Daoy (cell line): Measurements from ENCODE around the gene CMYA5. TPM values are rescaled to one million over a fixed set of nuclear protein-coding genes. Genes with fewer than 3 reads are reported as not detected.
"Not testable (repeated sequence)": the region's sequence is repeated elsewhere in the genome, so short reads cannot be mapped to it uniquely, and the experiment has no call there.

Source experiments
- DNase-seq: peaks from one replicate; pipeline ENCODE4 v3.0.0-alpha.2; 2015; ENCODE audit warnings: low read depth
- total RNA-seq: library from RNA; depleted of rRNA; stranded (reverse); fragments of >200 nt; shearing (Covaris generic); gene quantifications from 2 replicates; pipeline ENCODE4 v1.2.3, GENCODE V29; 2014

CMYA5 gene
- total RNA-seq, 1 experiment from 2014 or later: 0.17 TPM

- DNase-seq: no peak
Observed at GRCh38 chr5:79702606-79703380, 13.2 kb downstream of the CMYA5 start.

DNA sequence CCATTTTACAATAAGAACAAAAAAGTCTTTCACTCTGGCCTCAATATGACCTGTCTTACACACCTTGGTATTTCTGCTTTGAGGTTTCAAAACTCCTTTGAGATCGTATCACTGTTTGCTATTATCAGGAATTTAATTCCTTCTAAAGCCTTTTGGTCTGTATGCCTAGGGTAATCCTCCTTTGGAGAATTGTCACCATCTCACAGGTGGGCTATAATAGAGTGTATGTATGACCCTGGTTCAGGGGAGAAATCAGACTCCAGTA is 13.7 kb downstream of the CMYA5 start:
- no peak for DNase-seq

- DNase-seq: no peak
Observed at GRCh38 chr5:79704553-79704952, 14.9 kb downstream of the CMYA5 start.

DNA sequence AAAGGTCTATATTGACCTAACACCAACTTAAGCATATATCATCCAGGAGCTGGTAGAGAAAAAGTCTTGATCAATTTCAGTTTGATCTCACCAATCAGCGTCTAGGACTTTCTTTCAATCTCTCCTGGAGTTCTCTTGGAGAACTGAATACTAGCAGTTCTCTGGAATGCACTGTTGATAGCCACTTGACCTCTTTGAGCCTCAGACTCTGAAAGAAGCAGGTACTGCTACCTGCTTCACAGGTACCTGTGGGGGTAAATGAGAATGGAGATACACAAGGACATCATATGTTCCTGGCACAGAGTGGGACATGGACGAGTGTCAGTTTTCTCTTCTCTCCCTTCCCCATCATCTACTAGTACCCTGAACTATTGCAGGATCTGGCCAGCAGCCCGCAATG is 16.0 kb downstream of the CMYA5 start:
- no peak for DNase-seq

DNA sequence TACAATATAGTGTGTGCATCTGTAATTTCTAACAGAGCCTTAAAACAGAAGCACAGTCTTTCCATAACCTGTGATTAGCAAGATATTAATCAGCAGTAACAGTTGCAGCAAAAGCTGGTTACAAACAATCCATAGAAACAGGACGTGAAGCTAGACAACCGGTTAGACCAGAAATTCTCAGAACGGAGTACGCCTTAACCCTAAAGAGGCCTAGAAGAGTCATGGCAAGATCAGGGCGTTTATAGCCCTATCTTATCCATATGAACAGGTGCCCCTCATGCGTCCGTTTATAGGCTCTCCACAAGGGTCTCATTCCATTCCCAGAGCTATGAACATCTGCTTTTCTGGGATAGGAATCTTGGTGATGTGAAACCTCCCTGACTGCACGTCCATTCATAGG is 16.7 kb downstream of the CMYA5 start:
- not testable (repeated sequence) for DNase-seq

- no peak for DNase-seq
Observed at GRCh38 chr5:79707535-79707934, 17.9 kb downstream of the CMYA5 start.

- no peak for DNase-seq
Observed at GRCh38 chr5:79712741-79713140, 23.1 kb downstream of the CMYA5 start.

DNA sequence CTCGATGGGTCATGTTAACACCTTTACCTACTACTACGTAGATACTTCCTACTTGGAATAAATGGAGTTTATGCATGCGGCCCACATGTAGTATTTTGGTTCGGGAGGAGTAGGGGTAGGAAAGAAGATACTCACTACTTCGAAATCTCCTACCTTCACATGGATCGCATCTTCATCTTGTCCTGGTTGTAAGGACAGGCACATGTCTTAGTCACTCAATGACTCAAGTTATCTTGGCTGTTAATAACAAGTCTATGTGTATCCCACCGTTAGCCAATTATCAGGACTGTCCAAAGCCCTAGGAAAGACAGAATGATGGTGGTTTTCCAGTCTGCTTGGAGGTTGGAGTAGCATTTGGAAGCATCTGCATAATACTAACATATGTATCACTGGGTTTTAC is 24.1 kb downstream of the CMYA5 start:
- DNase-seq: no peak

DNA sequence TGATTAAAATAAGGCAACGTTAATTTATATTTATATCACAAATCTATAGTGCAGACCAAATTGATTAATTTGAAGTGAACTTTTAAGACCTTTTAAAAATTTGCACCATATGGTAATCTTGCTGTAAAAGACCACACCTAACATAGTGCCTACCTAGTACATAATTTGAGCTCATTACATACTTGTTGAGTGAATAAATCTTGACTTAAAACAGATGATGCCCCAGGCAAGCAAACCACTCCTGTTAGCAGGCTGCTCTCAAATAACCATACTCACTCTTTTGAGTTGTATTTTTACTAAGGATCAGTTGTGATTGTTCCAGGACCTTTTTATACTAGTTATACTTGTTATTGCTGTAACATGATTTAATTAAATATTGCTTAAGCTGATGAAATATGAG is 27.2 kb downstream of the CMYA5 start:
- DNase-seq: no peak

DNA sequence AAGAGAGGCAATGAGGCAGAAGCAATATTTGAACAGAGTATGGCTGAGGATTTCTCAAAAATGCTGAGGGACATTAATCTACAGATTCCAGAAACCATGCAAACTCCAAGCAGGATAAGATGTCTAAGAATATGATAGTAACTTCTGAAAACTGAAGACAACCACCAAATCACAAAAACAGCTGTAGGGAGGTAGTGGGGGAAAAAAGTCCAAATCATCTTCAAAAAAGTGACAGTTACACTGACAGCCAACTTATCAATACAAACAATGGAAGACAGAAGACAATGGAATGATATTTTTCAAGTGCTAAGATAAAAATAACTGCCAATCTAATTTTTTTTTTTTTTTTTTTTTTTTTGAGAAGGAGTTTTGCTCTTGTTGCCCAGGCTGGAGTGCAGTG is 30.5 kb downstream of the CMYA5 start:
- DNase-seq: no peak

DNA sequence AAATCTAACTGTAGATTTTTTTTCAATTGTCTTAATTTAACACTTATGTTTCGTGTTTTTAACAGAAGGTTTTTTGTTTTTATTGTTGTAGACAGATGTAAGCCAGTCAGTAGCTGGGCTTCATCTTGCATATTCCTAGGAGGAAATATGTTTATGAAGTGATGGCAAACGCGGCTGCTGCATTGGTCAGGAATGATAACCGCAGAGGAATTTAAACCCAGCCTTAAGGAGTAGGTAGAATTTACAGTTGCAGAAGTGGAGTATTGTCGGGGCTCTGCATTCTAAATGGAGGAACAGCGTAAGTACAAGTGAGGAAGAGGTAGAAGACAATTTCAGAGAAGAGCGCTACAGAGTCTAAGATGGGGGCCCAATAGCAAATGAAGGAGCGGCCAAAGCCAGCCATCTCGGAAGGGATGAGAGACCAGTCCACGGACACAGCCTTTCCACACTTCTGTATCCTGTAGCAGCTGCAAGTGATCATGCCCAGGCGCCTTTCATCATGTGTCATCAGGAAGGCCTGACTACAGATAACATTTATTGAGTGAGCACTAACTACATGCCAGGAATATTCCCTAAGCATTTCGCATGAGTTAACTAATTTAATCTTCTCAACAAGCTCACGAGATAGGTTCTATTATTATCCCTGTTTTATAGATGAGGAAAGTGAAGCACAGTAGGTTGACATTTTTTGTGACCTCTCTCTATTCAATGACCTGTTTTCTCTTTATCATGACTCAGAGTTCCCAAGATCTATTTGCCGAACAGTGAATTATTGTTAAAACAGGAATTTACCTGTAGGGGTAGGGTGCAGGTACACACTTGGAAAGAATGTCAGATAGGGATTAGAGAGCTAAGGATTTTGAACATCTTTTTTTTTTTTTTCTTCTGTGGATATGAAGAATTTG is 38.1 kb downstream of the CMYA5 start:
- DNase-seq: no peak

- DNase-seq: no peak
Observed at GRCh38 chr5:79728396-79728795, 38.8 kb downstream of the CMYA5 start.

GRCh38 chr5:79729679-79730078 is 40.0 kb downstream of the CMYA5 start:
- DNase-seq: no peak

DNA sequence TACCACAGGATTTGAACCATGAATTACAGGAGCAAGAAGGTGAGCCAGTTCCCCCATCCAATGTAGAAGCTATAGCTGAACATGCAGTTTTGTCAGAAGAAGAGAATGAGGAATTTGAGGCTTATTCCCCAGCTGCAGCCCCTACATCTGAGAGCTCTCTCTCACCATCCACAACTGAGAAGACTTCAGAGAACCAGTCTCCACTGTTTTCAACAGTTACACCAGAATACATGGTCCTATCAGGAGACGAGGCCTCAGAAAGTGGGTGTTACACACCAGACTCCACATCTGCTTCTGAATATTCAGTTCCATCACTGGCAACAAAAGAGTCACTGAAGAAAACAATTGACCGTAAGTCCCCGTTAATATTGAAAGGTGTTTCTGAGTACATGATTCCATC is 40.9 kb downstream of the CMYA5 start:
- no peak for DNase-seq

DNA sequence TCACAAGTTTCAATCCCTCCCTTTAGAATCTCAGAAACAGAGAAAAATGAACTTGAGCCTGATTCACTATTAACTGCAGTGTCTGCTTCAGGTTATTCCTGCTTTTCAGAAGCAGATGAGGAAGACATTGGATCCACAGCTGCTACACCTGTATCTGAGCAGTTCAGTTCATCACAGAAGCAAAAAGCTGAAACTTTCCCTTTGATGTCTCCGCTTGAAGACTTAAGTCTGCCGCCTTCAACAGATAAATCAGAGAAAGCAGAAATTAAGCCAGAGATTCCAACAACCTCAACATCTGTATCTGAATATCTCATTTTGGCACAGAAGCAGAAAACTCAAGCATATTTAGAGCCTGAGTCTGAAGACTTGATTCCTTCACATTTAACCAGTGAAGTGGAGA is 42.1 kb downstream of the CMYA5 start:
- DNase-seq: no peak

GRCh38 chr5:79736528-79737514 is 47.2 kb downstream of the CMYA5 start:
- no peak for DNase-seq

DNA sequence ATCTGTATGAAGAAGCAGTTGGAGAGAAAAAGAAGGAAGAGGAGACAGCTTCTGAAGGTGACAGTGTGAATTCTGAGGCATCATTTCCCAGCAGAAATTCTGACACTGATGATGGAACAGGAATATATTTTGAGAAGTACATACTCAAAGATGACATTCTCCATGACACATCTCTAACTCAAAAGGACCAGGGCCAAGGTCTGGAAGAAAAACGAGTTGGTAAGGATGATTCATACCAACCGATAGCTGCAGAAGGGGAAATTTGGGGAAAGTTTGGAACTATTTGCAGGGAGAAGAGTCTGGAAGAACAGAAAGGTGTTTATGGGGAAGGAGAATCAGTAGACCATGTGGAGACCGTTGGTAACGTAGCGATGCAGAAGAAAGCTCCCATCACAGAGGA is 48.7 kb downstream of the CMYA5 start:
- no peak for DNase-seq

- no peak for DNase-seq
Observed at GRCh38 chr5:79742549-79743136, 53.0 kb downstream of the CMYA5 start.

DNA sequence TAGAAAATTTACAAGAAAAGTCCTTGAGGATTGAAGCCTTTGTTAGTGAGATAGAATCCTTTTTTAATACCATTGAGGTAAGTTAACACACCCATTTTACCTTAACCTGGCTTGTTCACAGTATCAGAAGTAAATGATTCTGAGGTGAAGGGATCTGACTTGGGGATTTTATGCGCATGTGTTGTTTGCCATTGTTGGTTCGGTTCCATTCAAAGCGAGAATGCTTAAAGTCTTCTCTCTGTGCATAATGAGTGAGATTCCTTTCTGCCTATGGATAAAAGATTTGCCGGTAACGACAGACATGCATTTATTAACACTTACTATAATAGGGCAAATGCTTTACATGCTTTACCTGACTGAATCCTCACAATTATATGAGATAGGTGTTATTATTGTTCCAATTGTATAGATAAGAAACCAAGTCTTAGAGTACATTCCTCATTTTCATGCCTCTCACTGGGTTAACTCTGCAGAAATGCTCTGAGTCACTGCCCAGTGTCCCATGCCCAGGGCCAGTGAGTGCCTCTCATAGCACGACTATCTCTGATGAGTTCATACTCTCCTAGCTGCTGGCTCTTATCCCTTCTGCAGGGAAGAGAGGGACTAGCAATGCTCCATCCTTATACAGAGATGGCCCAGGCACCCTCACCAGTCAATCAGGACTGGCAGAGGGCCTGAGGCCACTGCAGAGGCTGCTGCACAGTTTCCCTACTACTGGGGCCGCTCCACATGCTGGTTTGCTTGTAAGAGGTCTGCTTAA is 54.4 kb downstream of the CMYA5 start:
- no peak for DNase-seq

DNA sequence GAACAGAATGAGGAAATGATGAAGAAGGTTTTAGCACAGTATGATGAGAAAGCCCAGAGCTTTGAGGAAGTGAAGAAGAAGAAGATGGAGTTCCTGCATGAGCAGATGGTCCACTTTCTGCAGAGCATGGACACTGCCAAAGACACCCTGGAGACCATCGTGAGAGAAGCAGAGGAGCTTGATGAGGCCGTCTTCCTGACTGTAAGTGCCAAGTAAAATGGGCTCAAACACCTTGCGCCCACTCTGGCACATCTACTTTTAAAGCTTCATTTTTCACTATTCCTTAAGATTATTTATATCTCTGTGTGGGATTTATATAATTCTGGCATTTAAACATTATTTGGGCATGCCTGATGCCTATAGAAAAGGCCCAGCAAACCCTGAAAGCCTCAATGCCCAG is 55.6 kb downstream of the CMYA5 start:
- no peak for DNase-seq
